GM21576 (cell line): ENCODE data around the gene COPB2.
A peak's percentile ranks its signal among the peaks of the same experiment; 100 is the strongest.
"Not testable (repeated sequence)": the region's sequence is repeated elsewhere in the genome, so short reads cannot be mapped to it uniquely, and the experiment has no call there.

Experiments used
- ATAC-seq: cut with Tn5 transposase; IDR thresholded peaks from one replicate; pipeline ENCODE4 v1.9.1; 2021; ENCODE audit warnings: mild to moderate bottlenecking, moderate library complexity; ENCODE audit not compliant: unreplicated experiment

The COPB2 gene

DNA sequence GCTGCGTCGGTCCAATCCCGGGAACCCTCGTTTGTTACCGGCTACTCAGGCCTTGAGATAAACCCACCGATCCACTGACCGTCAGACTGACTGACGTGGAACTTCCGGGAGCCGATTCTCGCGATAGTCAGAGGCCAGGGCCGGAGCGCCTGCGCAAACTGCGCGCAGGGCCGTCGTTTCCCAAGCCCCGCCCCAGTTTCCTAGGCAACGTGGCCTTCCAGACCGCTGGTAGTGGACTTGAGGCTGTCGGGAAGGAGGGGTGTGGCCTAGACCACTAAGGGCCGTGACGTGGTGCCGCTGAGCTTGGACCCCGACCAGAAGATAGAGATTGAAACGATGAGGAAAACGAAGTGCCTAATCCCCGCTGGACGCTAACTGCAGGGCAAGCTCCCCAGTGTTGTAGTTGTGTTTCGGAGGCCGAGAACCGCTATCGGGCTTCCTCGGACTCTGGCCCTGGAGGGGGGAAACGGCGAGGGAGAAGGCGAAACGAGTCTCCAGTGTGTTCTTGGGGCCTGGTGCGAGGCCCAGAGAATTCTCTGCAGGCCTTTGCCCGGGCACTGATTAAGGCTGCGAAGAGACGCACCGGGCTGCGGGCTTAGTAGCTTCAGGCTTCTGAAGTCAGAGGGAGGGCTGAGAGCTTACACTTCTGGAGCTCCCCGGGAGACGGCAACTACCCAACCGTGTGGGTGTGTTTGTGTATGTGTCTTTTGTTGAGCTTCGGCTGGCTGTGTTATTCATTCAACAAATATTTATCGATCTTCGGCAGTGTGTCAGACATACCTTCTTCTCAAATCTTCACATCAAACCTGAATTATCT lies at the start of gene COPB2:
COPB2 (minus strand) TSS at position 96 of the 817 bp plus-strand sequence. CDS start 97 bp downstream, outside the sequence.
- ATAC-seq: peak; percentile 98

DNA sequence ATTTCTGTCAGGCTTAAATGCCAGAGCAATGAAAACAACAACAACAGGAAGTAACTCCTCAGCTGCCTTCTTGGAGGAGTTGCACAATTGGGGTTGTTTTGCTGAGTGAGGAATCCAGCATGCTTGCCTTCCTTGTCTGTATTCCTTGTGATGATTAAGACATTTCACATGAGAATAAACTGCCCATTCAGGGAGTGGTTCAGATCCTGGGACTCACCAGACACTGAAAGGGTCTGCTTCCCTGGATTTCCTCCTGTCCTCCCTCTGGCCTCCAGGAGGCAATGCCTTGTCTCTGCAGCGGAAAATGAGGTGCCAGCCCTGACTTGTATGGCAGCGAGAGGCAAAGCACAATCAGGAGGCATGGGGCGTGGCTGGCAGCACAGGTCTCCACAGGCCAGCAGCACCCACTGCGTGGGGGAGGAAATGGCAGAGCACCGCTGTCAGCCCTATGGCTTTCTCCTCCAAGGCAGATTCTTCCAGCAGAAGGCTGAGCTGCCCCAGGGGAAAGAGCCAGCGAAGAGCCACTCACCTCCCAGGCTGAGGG lies 45.4 kb upstream of the COPB2 start:
- no peak for ATAC-seq

DNA sequence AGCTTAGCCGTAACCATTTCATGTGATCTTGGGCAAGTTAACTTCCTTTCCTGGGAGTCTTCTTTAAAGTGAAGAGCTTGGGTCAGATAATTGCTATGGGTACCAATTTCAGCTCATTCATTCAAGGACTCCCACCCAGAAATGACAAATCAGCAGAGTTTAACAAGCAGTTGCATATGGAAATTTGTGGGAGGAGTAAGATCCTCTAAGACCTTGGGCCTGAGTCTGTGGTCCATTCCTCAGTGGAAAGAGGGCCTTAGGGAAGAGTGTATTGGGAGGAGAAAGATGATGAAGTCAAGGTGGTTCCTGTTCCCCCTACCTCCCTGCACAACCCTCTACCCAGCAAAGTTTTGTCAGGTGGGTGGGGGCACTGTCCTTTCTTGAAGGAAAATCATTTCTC lies 44.8 kb upstream of the COPB2 start:
- ATAC-seq: no peak

DNA sequence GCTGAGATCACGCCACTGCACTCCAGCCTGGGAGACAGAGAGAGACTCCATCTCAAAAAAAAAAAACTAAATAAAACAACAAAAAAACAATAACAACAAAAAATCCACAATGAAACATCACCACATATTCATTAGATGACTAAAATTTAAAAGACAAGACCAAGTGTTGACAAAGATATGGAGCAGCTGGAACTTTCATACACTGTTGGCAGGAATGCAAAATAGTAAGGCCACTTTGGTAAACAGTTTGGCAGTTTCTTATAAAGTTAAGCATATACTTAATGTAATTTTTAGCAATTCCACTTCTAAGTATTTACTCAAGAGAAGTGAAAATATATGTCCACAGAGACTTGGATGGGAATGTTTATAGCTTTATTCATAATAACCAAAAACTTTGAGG lies 43.6 kb upstream of the COPB2 start:
- no peak for ATAC-seq

DNA sequence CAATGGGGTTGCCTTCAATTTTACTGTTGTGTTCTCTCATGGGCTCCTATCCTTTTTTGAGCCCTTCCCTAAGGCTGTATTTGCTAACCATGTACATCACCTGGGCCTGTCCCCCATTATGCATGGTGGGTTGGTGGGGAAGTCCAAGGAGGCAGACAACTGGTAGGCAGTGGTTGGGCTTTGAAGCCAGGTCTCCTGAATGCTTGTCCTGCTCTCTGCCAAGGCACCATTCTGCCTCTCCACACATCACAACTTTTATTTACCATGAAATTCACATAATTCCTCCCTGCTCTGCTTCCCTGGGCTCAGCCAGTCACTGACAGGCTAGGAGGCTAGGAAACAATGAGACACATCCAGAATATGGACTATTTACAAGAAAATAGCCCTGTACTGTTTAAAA lies 41.0 kb upstream of the COPB2 start:
- no peak for ATAC-seq

DNA sequence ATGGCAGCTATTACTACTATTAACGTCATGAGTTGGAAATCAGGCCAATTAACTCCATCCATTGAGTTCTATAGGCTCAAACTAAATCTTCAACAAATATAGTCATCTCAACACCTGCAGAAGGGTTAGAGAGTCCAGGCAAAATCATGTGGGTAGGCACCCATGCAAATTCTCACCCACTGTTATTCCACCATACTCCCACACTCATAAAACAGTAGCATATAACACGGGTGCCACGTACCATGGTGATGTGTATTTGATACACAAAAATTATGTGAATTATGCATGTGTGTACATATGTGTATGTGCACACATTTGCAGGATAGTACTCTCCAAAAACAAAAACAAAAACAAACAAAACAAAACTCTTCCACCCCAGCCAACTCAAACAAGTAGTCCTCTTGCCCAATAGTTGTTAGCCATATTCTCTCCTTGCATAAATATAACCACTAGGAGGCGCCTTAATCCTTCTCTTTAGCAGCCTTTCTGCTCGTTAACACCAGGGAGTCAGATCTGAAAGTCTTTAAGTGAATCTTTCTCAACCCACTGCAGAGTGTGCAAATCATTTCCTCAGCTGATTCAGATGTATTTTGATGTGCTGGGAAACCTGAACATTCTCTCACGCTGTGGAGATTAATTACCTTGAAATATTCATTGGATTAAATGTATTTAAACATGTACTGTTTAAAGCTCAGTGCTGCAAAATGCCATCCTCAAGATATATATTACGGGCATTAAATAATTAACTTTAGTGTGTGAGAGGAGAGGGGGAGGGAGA lies 38.0 kb upstream of the COPB2 start:
- ATAC-seq: peak; percentile 56

DNA sequence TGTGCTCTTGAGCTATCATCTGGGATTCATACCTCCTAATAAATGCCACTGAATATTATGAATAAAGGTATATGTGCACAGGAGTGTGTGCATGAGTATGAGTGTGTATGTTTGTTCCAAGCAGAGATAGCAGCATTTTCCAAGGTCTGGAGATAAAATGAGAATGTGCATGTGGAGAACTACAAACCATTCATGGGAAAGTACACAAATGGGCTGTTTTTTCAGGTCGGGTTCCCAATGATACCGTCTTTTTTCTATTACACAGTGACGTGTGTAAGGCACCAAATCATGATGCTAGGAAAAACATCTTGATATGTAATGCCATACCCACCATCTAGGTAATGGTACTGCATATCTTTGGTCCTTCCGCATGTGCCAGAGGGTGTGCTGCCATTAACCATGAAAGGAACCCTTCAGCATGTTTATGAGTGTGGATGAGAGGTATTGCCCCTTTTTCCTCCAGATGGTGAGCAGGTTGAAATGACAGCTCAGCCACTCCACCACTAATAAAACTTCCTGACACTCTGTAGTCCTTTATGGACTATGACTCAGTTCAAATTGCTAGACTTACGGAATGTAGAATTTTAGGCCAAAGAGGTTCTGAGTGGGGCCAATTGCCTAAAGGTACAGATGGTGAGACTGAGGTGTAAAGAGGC lies 36.4 kb upstream of the COPB2 start:
- ATAC-seq: no peak

DNA sequence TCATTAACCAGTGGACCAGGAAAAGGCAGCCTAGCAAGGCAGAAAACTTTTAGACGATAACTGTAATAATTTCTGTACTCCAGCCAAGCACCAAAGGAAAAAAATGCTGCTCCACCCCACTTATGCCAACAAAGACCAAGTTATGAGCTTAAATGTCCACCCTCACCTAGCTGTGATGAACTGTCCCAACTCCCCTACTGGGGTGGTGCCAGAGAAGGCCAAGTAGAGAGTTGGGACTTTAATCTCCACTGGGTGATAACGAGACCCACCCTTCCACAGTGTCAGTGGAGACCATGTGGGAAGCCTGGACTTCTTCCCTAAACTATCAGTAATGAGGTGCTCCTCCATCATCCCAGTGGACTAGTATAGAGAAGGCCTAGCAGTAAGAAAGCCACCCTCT lies 33.8 kb upstream of the COPB2 start:
- no peak for ATAC-seq

DNA sequence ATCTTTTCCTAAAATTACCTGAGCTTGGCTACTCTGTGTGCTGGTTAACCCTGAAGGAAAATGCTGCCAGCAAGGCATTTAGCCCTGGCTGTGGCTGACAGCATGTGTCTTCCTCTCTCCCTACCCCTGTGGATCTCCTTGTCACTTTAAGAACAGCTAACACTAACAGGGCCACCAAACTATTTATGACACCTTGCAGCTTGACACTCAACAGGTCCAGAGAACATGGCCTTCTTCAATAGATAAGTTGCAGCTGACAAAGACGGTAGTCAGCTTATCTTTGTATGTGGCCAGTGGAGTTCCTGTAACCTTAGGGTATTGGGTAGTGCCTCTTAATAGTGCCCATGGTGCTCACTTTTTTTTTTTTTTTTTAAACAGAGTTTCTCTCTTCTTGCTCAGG lies 32.0 kb upstream of the COPB2 start:
- no peak for ATAC-seq

DNA sequence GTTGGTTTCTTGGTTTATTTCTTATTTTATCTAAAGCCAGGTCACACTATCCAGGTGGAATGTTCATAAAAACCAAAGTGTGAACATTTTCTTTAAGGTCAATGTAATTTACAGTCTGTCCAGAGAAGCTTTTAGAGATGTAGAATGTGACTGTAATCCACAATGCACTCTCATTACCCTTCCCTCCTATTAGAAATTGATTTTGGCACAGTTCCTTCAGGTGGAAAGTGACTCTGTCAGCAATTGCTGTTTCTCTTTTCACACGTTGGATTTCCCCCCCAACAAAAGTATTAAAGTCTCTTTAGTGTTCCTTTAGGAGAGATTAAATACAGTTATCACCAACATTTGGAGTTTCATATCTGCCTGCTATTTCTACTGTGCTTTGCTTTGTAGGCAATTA lies 31.6 kb upstream of the COPB2 start:
- ATAC-seq: no peak

DNA sequence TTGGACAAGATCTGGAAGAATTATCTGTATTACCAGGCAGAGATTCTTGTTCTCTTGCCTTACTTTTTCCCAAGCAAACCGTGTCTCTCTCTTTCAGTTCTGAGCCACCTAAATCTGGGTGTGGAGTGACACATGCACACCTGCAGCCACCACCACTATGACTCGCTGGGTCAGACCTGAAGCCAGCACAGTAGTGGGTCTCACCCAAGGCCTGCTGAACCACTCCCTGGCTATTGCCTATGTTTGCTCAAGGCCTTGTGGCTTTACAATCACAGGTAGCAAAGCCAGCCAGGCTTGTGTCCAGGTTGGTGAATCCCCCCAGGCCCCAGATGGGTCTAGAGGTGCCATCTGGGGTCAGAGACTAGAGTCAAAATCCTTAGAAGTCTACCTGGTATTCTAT lies 28.7 kb upstream of the COPB2 start:
- no peak for ATAC-seq

DNA sequence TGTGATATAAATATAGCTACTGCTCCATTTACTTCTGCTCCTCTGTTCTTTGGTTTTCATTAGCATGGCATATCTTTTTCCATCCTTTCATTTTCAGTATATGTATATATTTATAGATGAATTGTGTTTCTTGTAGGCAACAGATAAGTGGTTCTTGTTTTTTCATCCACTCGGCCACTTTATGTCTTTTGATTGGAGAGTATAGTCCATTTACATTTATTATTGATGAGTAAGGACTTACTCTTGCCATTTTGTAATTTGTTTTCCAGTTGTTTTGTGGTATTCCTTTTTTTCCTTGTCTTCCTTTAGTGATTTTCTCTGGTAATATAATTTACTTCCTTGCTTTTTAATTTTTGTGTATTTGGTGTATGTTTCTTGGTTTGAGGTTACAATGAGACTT lies 26.8 kb upstream of the COPB2 start:
- no peak for ATAC-seq

DNA sequence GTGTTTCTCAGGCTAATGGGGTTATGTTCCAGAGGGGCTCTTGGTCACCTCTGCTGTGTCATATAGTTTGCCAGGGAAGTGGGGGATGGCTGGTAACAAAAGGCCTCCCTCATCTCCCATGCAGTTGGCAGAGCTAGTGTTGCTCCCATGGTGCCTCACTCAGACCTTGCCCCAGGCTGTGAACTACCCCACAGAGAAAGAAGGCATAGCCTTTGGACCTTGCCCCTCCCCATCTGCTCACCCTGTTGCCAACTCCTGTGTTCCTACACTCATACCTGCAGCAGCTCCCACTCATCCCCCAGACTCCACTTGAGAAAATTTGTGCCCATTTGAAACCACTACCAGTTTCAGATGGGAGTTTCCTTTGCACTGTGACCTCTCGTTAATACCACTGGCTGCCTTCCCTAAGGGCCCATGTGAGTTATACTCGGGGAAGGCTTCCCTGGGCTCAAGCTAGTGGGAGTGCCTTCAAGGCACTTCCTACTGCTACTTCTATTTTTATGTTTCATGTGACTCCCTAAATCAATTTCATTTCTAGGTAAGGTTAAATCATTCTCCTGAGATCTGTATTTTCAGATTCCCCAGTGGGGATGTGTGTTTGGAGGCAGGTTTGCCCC lies 25.3 kb upstream of the COPB2 start:
- no peak for ATAC-seq

DNA sequence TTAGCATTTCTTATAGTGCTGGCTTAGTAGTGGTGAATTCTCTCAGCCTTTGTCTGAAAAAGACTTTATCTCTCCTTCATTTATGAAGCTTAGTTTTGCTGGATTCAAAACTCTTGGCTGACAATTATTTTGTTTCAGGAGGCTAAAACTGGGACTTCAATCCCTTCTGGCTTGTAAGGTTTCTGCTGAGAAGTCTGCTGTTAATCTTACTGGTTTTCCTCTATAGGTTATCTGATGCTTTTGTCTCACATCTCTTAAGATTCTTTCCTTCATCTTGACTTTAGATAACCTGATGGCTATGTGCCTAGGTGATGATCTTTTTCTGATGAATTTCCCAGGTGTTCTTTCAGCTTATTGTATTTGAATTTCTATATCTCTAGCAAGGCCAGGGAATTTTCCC lies 23.4 kb upstream of the COPB2 start:
- ATAC-seq: not testable (repeated sequence)

DNA sequence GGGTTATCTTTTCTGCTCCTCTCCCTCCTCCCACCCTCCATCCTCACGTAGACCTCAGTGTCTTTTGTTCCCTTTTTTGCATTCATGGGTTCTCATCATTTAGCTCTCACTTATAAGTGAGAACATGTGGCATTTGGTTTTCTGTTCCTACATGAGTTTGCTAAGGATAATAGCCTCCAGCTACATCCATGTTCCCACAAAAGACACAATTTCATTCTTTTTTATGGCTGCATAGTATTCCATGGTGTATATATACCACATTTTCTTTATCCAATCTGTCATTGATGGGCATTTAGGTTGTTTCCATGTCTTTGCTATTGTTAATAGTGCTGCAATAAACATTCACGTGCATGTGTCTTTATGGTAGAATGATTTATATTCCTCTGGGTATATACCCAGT lies 11.7 kb upstream of the COPB2 start:
- not testable (repeated sequence) for ATAC-seq

DNA sequence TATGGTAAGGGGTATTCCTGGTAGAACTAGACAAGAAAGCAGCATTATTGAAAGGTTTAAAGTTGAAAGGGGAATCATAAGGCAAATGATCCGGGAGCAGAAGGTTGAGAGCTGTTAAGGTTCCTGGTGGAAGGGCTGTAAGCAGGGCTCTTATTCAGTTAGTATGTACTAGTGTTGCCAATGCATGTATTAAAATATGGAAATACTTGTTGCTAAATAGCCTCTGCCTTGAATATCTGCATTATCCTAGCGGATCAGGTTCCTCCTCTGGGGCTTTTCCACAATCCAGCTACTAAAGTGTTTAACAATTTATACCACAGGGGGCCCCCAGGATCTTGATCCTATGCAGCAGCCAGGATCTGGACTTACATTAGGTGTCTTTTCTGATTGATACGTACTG lies 7.3 kb upstream of the COPB2 start:
- ATAC-seq: no peak

DNA sequence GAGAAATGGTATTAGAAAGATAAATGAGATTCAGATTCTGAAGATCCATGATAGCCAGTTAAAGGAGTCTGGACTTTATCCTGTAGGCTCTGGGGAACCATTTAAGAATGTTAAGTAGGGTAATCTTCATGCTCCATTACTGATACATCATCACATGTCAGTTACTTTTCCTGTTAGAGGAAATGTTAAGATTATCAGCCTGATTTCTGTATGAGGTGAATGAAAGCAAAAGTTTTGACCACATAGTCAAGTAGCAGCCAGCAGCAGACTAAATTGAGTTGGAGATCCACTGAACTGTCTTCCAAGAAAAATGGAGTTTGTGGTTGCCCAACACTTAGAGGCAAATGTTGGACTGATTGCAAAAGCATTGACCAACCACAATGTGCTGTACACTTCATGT lies 4.7 kb upstream of the COPB2 start:
- ATAC-seq: no peak

DNA sequence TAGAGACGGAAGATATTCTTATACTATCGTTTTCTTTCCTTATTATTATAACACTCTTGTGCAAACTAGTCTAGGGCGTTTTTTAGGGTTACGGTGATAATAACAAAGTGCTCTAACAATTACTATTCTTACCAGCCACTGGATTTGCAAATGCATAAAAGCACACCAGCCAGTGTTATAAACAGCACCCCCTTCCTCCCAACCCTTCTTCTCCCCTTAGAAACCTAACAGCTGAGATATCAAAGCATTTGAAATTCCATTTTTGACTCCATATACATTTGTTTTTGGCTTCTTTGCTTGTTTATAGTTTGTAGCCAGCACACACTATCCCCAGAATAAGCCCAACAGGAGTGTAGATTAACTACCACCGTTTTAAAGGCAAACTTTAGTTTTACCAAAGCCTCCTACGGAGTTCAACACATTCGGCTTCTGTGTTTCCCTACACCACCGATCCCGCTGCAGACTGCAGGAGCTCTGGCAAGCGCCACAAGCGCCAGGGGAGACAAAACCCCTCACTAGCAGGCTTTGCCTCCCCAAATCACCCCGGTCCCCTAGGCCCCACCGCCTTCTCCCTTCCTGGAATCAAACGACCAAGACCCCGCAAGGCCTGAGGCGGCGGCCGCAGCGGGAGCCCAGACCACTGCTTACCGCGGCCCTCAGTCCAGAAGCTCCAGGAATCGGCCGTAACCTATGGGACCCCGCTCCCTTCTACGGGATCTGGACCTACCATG lies 461 bp downstream of the COPB2 start:
- ATAC-seq: peak; percentile 6

DNA sequence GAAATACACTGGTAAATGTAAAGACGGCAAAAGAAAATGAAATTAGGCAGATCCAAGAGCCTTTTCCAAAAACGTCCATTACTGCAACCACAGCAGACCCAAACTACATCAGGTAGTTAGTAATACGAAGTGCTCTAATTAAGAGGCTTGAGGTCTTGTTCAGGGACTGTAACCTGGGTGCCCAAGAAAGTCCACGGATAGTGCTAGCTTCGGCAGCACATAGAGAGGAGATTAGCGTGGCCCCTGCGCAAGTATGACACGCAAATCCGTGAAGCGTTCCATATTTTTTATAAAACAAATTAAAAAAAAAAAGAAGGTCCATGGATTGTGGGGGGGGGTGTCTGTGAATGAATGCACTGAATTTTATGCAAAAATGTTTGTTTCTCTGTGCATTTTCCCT lies 1.4 kb downstream of the COPB2 start:
- ATAC-seq: no peak

DNA sequence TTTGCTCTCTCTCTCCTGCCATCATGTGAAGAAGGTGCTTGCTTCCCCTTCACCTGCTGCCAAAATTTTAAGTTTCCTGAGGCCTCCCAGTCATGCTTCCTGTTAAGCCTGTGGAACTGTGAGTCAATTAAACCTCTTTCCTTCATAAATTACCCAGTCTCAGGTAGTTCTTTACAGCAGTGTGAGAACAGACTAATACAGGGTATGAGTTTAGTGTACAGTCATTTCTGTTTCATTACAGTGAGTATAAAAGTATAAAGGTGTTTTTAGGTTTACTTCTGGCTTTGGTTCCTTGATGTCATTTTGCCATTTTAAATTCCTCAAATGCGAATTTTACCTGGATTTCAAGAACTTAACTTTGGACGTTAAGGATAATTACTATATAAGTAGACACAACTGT lies 7.2 kb downstream of the COPB2 start:
- ATAC-seq: not testable (repeated sequence)
